ENCODE results near the gene SAMD13. TPM values are rescaled to one million over a fixed set of nuclear protein-coding genes. Genes with fewer than 3 reads are reported as not detected.

SAMD13 gene
- total and polyA plus RNA-seq, 4 donors = 0.17 to 0.61 (median 0.17) TPM; not detected in 1

- no peak for TF ChIP-seq CTCF (IDR thresholded peaks at IDR 0.05; ENCODE audit: low read depth, low read length, missing input control)
- no peak for TF ChIP-seq HNF4G (IDR thresholded peaks at IDR 0.05)
These were observed 40.5 kb upstream of the SAMD13 start (continued) for GRCh38 chr1:84260852-84261518.

GRCh38 chr1:84264961-84265360 lies 36.5 kb upstream of the SAMD13 start:
- Histone ChIP-seq H3K27ac (ENCODE audit: low read depth in 1 of 2, low read length in 2 of 2) (no peak overlapping the region), H3K9ac (ENCODE audit: low read depth in 1 of 2, low read length in 2 of 2) (no peak overlapping the region), H3K27me3 (ENCODE audit: control insufficient read depth in 4 of 4, insufficient read depth in 4 of 4, low read length in 3 of 4) (no peaks in the 10 kb centered on the region), H3K4me1 (ENCODE audit: control insufficient read depth in 4 of 4, insufficient read depth in 4 of 4, low read length in 3 of 4) (peaks cover 0 to 3% (median 0%) of the 10 kb centered on the region in 4 donors), H3K9me3 (ENCODE audit: control insufficient read depth in 4 of 4, low read length in 3 of 4) (no peaks in the 10 kb centered on the region), H3K4me3 (ENCODE audit: low read depth in 1 of 3, low read length in 3 of 3) (no peak overlapping the region), H3K36me3 (ENCODE audit: control insufficient read depth in 4 of 4, insufficient read depth in 3 of 4, low read depth in 1 of 4, low read length in 3 of 4) (no peaks in the 10 kb centered on the region)
- TF ChIP-seq HNF4A (conservative IDR thresholded peaks at IDR 0.05) (no peak), ZBTB33 (IDR thresholded peaks at IDR 0.05) (no peak), YY1 (IDR thresholded peaks at IDR 0.05) (no peak), FOXA2 (IDR thresholded peaks at IDR 0.05) (no peak), JUND (IDR thresholded peaks at IDR 0.05) (no peak), RXRA (IDR thresholded peaks at IDR 0.05) (no peak)
- WGBS = 77% methylated on average over 2 of the region's 2 CpGs
- DNase-seq (ENCODE audit: low spot score) = no peak

DNA sequence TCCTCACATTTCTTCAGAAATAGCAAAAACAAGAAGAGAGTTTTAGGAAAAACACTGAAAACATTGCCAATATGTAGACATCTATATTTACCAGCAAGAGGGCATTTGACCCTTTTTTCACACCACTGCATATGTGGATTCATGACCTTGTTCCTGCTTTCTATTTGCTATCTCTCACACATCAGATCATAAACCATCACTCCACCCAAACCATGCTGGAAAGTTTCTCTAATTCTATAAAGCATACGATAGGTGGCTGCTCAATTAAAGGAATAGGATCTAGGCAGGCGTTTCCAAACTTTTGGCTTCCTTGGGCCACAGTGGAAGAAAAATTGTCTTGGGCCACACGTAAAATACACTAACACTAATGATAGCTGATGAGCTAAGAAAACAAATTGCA lies 35.6 kb upstream of the SAMD13 start:
- TF ChIP-seq FOXA1 (IDR thresholded peaks at IDR 0.05) (no peak), TAF1 (conservative IDR thresholded peaks at IDR 0.05) (no peak), EGR1 (IDR thresholded peaks at IDR 0.05; ENCODE audit: low read depth in 2 of 2) (no peak), JUND (IDR thresholded peaks at IDR 0.05) (no peak), RXRA (IDR thresholded peaks at IDR 0.05) (no peak)
- DNase-seq (ENCODE audit: low spot score) = no peak
- Histone ChIP-seq H3K9me3 (ENCODE audit: control insufficient read depth in 4 of 4, low read length in 3 of 4) (no peaks in the 10 kb centered on the region), H3K27me3 (ENCODE audit: control insufficient read depth in 4 of 4, insufficient read depth in 4 of 4, low read length in 3 of 4) (no peaks in the 10 kb centered on the region), H3K4me1 (ENCODE audit: control insufficient read depth in 4 of 4, insufficient read depth in 4 of 4, low read length in 3 of 4) (no peaks in the 10 kb centered on the region), H3K9ac (ENCODE audit: low read depth in 1 of 2, low read length in 2 of 2) (no peak overlapping the region), H3K4me3 (ENCODE audit: low read depth in 1 of 3, low read length in 3 of 3) (no peak overlapping the region), H3K36me3 (ENCODE audit: control insufficient read depth in 4 of 4, insufficient read depth in 3 of 4, low read depth in 1 of 4, low read length in 3 of 4) (no peaks in the 10 kb centered on the region), H3K27ac (ENCODE audit: low read depth in 1 of 2, low read length in 2 of 2) (no peak overlapping the region)
- 87% methylated on average over 3 of the region's 3 CpGs for WGBS

- H3K27ac ChIP-seq (ENCODE audit: low read depth in 1 of 2, low read length in 2 of 2) = no peak overlapping the region
- no peaks in the 10 kb centered on the region for H3K9me3 ChIP-seq (ENCODE audit: control insufficient read depth in 4 of 4, low read length in 3 of 4)
- H3K36me3 ChIP-seq (ENCODE audit: control insufficient read depth in 4 of 4, insufficient read depth in 3 of 4, low read depth in 1 of 4, low read length in 3 of 4) = no peaks in the 10 kb centered on the region
- DNase-seq (ENCODE audit: low spot score) = no peak
- H3K9ac ChIP-seq (ENCODE audit: low read depth in 1 of 2, low read length in 2 of 2) = no peak overlapping the region
- H3K4me1 ChIP-seq (ENCODE audit: control insufficient read depth in 4 of 4, insufficient read depth in 4 of 4, low read length in 3 of 4) = no peaks in the 10 kb centered on the region
- no peaks in the 10 kb centered on the region for H3K27me3 ChIP-seq (ENCODE audit: control insufficient read depth in 4 of 4, insufficient read depth in 4 of 4, low read length in 3 of 4)
- no peak overlapping the region for H3K4me3 ChIP-seq (ENCODE audit: low read depth in 1 of 3, low read length in 3 of 3)
- 0% methylated on average over 1 of the region's 1 CpG for WGBS
- TF ChIP-seq TAF1 (conservative IDR thresholded peaks at IDR 0.05) (no peak), ZBTB33 (IDR thresholded peaks at IDR 0.05) (no peak), RXRA (IDR thresholded peaks at IDR 0.05) (no peak), NR2F2 (IDR thresholded peaks at IDR 0.05) (no peak), HNF4A (conservative IDR thresholded peaks at IDR 0.05) (no peak), FOXA2 (IDR thresholded peaks at IDR 0.05) (no peak), SP1 (IDR thresholded peaks at IDR 0.05) (no peak)
These were observed 34.8 kb upstream of the SAMD13 start for GRCh38 chr1:84266748-84267147.
